Astrocyte (in vitro differentiated cells and primary cell): ENCODE measurements around the gene PTPRK. TPM values are rescaled to one million over a fixed set of nuclear protein-coding genes. Genes with fewer than 3 reads are reported as not detected.
A peak's percentile ranks its signal among the peaks of the same experiment; 100 is the strongest.

ENCODE experiments used
- DNase-seq: peaks from one replicate; pipeline ENCODE4 v3.0.0-alpha.2; 2010; ENCODE audit warnings: low read depth
- FAIRE-seq: peaks from 2 replicates; lab custom pipeline; 2011; peaks lifted over from hg19 to GRCh38; lab: Jason Lieb, UNC
- H2AFZ ChIP-seq: 2 replicates; pipeline ENCODE4 v1.6.0; 2012; ENCODE audit warnings: low read depth, low read length, inconsistent platforms
- H3K27ac ChIP-seq: 2 replicates; pipeline ENCODE4 v1.5.1; 2011; ENCODE audit warnings: low read depth, low read length, inconsistent platforms
- H3K27me3 ChIP-seq: 2 replicates; pipeline ENCODE4 v1.6.0; 2011; ENCODE audit warnings: low read length, inconsistent platforms; ENCODE audit not compliant: insufficient read depth
- H3K36me3 ChIP-seq: 2 replicates; pipeline ENCODE4 v1.5.1; 2011; ENCODE audit warnings: low read length, inconsistent platforms; ENCODE audit not compliant: insufficient read depth
- H3K4me1 ChIP-seq: 2 replicates; pipeline ENCODE4 v1.5.1; 2011; ENCODE audit warnings: low read length, inconsistent platforms; ENCODE audit not compliant: insufficient read depth
- H3K4me2 ChIP-seq: 2 replicates; pipeline ENCODE4 v1.6.0; 2012; ENCODE audit warnings: low read length, inconsistent platforms
- H3K4me3 ChIP-seq: 2 replicates; pipeline ENCODE4 v1.5.1; 2011; ENCODE audit warnings: low read depth, mild to moderate bottlenecking, low read length, inconsistent platforms; ENCODE audit not compliant: insufficient read depth
- H3K79me2 ChIP-seq: 2 replicates; pipeline ENCODE4 v1.6.0; 2012; ENCODE audit warnings: mild to moderate bottlenecking, low read length, inconsistent platforms; ENCODE audit not compliant: insufficient read depth
- H3K9ac ChIP-seq: 2 replicates; pipeline ENCODE4 v1.6.0; 2012; ENCODE audit warnings: mild to moderate bottlenecking, low read length, inconsistent platforms
- H3K9me3 ChIP-seq: 2 replicates; pipeline ENCODE4 v1.5.1; 2012; ENCODE audit warnings: low read depth, mild to moderate bottlenecking, low read length, inconsistent platforms; ENCODE audit not compliant: insufficient read depth
- H4K20me1 ChIP-seq: 2 replicates; pipeline ENCODE4 v1.6.0; 2012; ENCODE audit warnings: low read length, inconsistent platforms; ENCODE audit not compliant: insufficient read depth
- H3K27ac Mint-ChIP-seq: one replicate; pipeline ENCODE4 v1.8.0; 2021; ENCODE audit warnings: mild to moderate bottlenecking, mixed read lengths; ENCODE audit not compliant: unreplicated experiment
- H3K27me3 Mint-ChIP-seq: one replicate; pipeline ENCODE4 v1.8.0; 2021; ENCODE audit warnings: low read depth, mixed read lengths; ENCODE audit not compliant: unreplicated experiment
- H3K36me3 Mint-ChIP-seq: one replicate; pipeline ENCODE4 v1.8.0; 2021; ENCODE audit warnings: low read depth, mixed read lengths; ENCODE audit not compliant: unreplicated experiment
- H3K4me1 Mint-ChIP-seq: one replicate; pipeline ENCODE4 v1.8.0; 2021; ENCODE audit warnings: low read depth, mixed read lengths; ENCODE audit not compliant: unreplicated experiment
- H3K4me3 Mint-ChIP-seq: one replicate; pipeline ENCODE4 v1.8.0; 2021; ENCODE audit warnings: mild to moderate bottlenecking, moderate library complexity, mixed read lengths; ENCODE audit not compliant: unreplicated experiment
- H3K9me3 Mint-ChIP-seq: one replicate; pipeline ENCODE4 v1.8.0; 2021; ENCODE audit warnings: mild to moderate bottlenecking, mixed read lengths; ENCODE audit not compliant: unreplicated experiment
- CTCF ChIP-seq: IDR thresholded peaks from 2 replicates; pipeline ENCODE4 v1.5.1; 2011; ENCODE audit warnings: low read depth, mild to moderate bottlenecking, inconsistent platforms, low read length, moderate library complexity; ENCODE audit not compliant: insufficient read depth
- EZH2 ChIP-seq: IDR thresholded peaks from 2 replicates; pipeline ENCODE4 v1.6.1; 2012; ENCODE audit warnings: mild to moderate bottlenecking, low read length, inconsistent platforms; ENCODE audit not compliant: insufficient read depth
- total RNA-seq: library from RNA; stranded (reverse); gene quantifications from 2 replicates; pipeline ENCODE4 v1.2.1, GENCODE V29; 2021

Gene PTPRK
- total RNA-seq, 1 donor from 2014 or later = 159 TPM

GRCh38 chr6:128461501-128461900, 58.9 kb downstream of the PTPRK start:
- Histone ChIP-seq H4K20me1 (peaks cover 65% of the 10 kb centered on the region), H3K9ac (no peak overlapping the region), H3K4me1 (no peaks in the 10 kb centered on the region), H3K4me2 (no peak overlapping the region), H3K4me3 (no peak overlapping the region), H3K9me3 (no peaks in the 10 kb centered on the region), H2AFZ (no peak overlapping the region), H3K27me3 (no peaks in the 10 kb centered on the region), H3K27ac (no peak overlapping the region), H3K79me2 (peaks cover 90% of the 10 kb centered on the region), H3K36me3 (no peaks in the 10 kb centered on the region)
- H3K36me3 Mint-ChIP-seq = peaks cover 3% of the 10 kb centered on the region
- peaks cover 1% of the 10 kb centered on the region for H3K4me1 Mint-ChIP-seq
- no peak for FAIRE-seq
- no peak overlapping the region for H3K4me3 Mint-ChIP-seq
- H3K9me3 Mint-ChIP-seq = no peaks in the 10 kb centered on the region
- H3K27ac Mint-ChIP-seq = no peak overlapping the region
- DNase-seq = no peak
- H3K27me3 Mint-ChIP-seq = no peaks in the 10 kb centered on the region
- TF ChIP-seq CTCF (no peak), EZH2 (no peak)

GRCh38 chr6:128456510-128457230, 63.7 kb downstream of the PTPRK start:
- no peak overlapping the region for H3K4me2 ChIP-seq
- no peaks in the 10 kb centered on the region for H3K27me3 ChIP-seq
- FAIRE-seq (no peak), DNase-seq (no peak)
- TF ChIP-seq EZH2 = no peak
- no peak for TF ChIP-seq CTCF
- no peak overlapping the region for H3K9ac ChIP-seq
- H3K36me3 Mint-ChIP-seq = peaks cover 3% of the 10 kb centered on the region
- no peak overlapping the region for H2AFZ ChIP-seq
- peaks cover 11% of the 10 kb centered on the region for H3K4me1 Mint-ChIP-seq
- peak overlapping the region; percentile 11 for H3K27ac Mint-ChIP-seq
- H3K9me3 Mint-ChIP-seq = no peaks in the 10 kb centered on the region
- no peaks in the 10 kb centered on the region for H3K9me3 ChIP-seq
- peaks cover 99% of the 10 kb centered on the region for H3K79me2 ChIP-seq
- peaks cover 67% of the 10 kb centered on the region for H4K20me1 ChIP-seq
- H3K36me3 ChIP-seq = no peaks in the 10 kb centered on the region
- H3K27ac ChIP-seq = no peak overlapping the region
- H3K4me3 ChIP-seq = no peak overlapping the region
- H3K4me3 Mint-ChIP-seq = no peak overlapping the region
- H3K4me1 ChIP-seq = peaks cover 3% of the 10 kb centered on the region
- H3K27me3 Mint-ChIP-seq = no peaks in the 10 kb centered on the region

GRCh38 chr6:128455959-128456358, 64.4 kb downstream of the PTPRK start:
- TF ChIP-seq CTCF (no peak), EZH2 (no peak)
- peaks cover 61% of the 10 kb centered on the region for H4K20me1 ChIP-seq

More at GRCh38 chr6:128455959-128456358, 64.4 kb downstream of the PTPRK start:
- Histone ChIP-seq H3K79me2 (peaks cover 98% of the 10 kb centered on the region), H3K4me2 (no peak overlapping the region), H3K27me3 (no peaks in the 10 kb centered on the region), H3K4me3 (no peak overlapping the region), H3K36me3 (no peaks in the 10 kb centered on the region), H3K4me1 (peaks cover 3% of the 10 kb centered on the region), H2AFZ (no peak overlapping the region), H3K9me3 (no peaks in the 10 kb centered on the region), H3K27ac (no peak overlapping the region), H3K9ac (no peak overlapping the region)
- FAIRE-seq = no peak
- Mint-ChIP-seq H3K36me3 (peaks cover 3% of the 10 kb centered on the region), H3K27me3 (no peaks in the 10 kb centered on the region), H3K4me3 (no peak overlapping the region), H3K9me3 (no peaks in the 10 kb centered on the region), H3K4me1 (peaks cover 11% of the 10 kb centered on the region), H3K27ac (no peak overlapping the region)
- DNase-seq = no peak
